Sigmoid colon (tissue), 7 donors: ENCODE measurements around the gene CABP2. TPM values are rescaled to one million over a fixed set of nuclear protein-coding genes. Genes with fewer than 3 reads are reported as not detected.

Experiments
- DNase-seq: peaks from one replicate; pipeline ENCODE4 v3.0.0-alpha.2; 2019
- H3K27ac ChIP-seq, 4 donors: fragments of 200-600 bp; sonication (generic); one replicate each; pipeline ENCODE4 v1.5.1; 2016 to 2019; ENCODE audit warnings: mild to moderate bottlenecking in 1 of 4
- H3K27me3 ChIP-seq, 3 donors: fragments of 200-600 bp; sonication (generic); one replicate each; pipeline ENCODE4 v1.5.1; 2019; ENCODE audit warnings: mild to moderate bottlenecking in 1 of 3
- H3K36me3 ChIP-seq, 4 donors: fragments of 200-600 bp; sonication (generic); one replicate each; pipeline ENCODE4 v1.5.1; 2016 to 2019
- H3K4me1 ChIP-seq, 4 donors: fragments of 200-600 bp; sonication (generic); one replicate each; pipeline ENCODE4 v1.5.1; 2017 to 2019
- H3K4me3 ChIP-seq, 4 donors: fragments of 200-600 bp; sonication (generic); one replicate each; pipeline ENCODE4 v1.5.1; 2017 to 2019; ENCODE audit warnings: mild to moderate bottlenecking in 2 of 4, moderate library complexity in 1 of 4
- H3K9me3 ChIP-seq, 4 donors: fragments of 200-600 bp in 3 of 4; sonication (generic) in 3 of 4; one replicate each; pipeline versions ENCODE4 v1.5.1 to v1.6.1; 2013 to 2019
- EP300 ChIP-seq, 4 donors: sonication (generic); formaldehyde crosslinking; IDR thresholded peaks; one replicate each; pipeline ENCODE4 v1.6.1; 2017; ENCODE audit warnings: antibody characterized with exemption in 4 of 4
- POLR2A ChIP-seq, 2 donors: fragments of 450-650 bp; IDR thresholded peaks; one replicate each; pipeline ENCODE4 v1.6.1; 2016; ENCODE audit warnings: antibody characterized with exemption in 2 of 2, mild to moderate bottlenecking in 2 of 2, moderate library complexity in 2 of 2
- POLR2AphosphoS5 ChIP-seq, 4 donors: sonication (generic); formaldehyde crosslinking; IDR thresholded peaks; one replicate each; pipeline ENCODE4 v1.6.1; 2017; ENCODE audit warnings: antibody characterized with exemption in 4 of 4
- WGBS, 2 donors: extraction: QIAGEN DNeasy Blood & Tissue Kit; methylation state at CpG; one replicate each; pipeline ENCODE4 v1.1.7; 2013; 5-methylcytosine and 5-hydroxymethylcytosine counted together
- intact Hi-C: fragments of 100-400 bp; cut with DNase I; formaldehyde crosslinking; loops from one replicate; pipeline ENCODE4 v1.15.1; 2023
- polyA plus RNA-seq, 3 donors: library from polyadenylated mRNA; stranded (reverse); fragments of 200-250 nt; gene quantifications; one replicate each; pipeline ENCODE4 v1.2.3, GENCODE V29; 2013
- total RNA-seq, 4 donors: library from RNA; depleted of rRNA; stranded (reverse); fragments of >200 nt; gene quantifications; one replicate each; pipeline ENCODE4 v1.1.0, GENCODE V29; 2016
- TF ChIP-seq, protein P1 (sequence below), 4 experiments: fragments of 450-650 bp in 3 of 4; fragments of 200-600 bp in 1 of 4; IDR thresholded peaks; one replicate each; pipeline ENCODE4 v1.5.1; 2016 to 2019; ENCODE audit warnings: antibody characterized with exemption in 4 of 4, mild to moderate bottlenecking in 3 of 4, moderate library complexity in 2 of 4
- donor health status: healthy with polysubstance abuse.
- donor health status: Bipolar disorder and iron deficiency.
- donor health status: healthy.

CABP2 gene
- total and polyA plus RNA-seq, 7 donors = not detected

DNA sequence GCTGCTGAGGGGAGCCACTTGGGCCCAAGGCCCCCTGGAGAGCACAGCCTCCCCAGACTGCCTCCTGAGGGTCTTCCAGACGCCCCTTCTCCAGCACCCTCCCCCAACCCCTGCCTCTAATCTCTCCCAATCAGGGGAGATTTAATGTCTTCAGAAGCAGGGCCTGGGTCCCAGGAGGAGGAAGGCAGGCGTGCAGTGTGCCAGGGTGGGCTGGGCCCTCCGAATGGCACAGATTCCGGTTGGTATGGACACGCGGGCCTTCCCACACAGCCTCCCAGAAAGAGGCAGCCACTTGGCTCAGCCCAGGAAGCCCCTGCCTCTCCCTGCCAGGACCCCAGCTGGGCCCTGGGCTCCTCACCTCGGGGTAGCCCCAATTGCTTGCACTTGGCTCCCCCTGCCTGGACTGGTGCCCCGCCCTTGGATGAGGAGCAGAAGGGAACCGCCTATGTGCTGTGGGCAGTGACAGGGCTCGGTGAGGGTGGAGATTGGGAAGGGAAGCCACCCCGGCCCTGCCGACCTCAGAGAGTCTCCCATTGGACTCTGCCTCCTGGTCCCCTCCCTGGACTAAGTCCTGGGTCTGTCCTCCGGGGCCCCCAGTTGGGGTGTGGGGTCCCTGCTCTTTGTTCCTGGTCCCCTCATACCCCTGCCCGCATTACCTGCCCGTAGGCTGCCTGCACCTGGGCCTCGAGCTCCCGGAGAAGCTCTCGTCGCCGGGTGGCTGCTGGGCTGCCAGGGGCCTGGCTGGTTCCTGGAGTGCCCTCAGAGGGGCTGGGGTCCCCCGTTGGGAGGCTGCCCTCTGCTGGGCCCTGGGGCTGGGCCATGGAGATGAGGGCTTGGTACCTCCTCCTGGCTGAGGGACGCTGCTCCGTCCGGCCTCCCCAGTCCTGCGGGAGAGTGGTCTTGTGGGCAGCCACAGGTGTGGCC, 572 bp upstream of the CABP2 start:
- 59 to 80% methylated on average over 25 of the region's 25 CpGs for WGBS, 2 donors
- intact Hi-C loops = no loop called here
- DNase-seq = no peak
- Histone ChIP-seq H3K4me3 (no peak overlapping the region), H3K9me3 (no peaks in the 10 kb centered on the region), H3K4me1 (no peaks in the 10 kb centered on the region), H3K27ac (no peak overlapping the region), H3K27me3 (no peaks in the 10 kb centered on the region), H3K36me3 (no peaks in the 10 kb centered on the region)
- TF ChIP-seq, protein P1, sequence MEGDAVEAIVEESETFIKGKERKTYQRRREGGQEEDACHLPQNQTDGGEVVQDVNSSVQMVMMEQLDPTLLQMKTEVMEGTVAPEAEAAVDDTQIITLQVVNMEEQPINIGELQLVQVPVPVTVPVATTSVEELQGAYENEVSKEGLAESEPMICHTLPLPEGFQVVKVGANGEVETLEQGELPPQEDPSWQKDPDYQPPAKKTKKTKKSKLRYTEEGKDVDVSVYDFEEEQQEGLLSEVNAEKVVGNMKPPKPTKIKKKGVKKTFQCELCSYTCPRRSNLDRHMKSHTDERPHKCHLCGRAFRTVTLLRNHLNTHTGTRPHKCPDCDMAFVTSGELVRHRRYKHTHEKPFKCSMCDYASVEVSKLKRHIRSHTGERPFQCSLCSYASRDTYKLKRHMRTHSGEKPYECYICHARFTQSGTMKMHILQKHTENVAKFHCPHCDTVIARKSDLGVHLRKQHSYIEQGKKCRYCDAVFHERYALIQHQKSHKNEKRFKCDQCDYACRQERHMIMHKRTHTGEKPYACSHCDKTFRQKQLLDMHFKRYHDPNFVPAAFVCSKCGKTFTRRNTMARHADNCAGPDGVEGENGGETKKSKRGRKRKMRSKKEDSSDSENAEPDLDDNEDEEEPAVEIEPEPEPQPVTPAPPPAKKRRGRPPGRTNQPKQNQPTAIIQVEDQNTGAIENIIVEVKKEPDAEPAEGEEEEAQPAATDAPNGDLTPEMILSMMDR (IDR thresholded peaks at IDR 0.05) = no peak
- TF ChIP-seq POLR2A (IDR thresholded peaks at IDR 0.05) (no peak), POLR2AphosphoS5 (IDR thresholded peaks at IDR 0.05) (no peak), EP300 (IDR thresholded peaks at IDR 0.05) (no peak)

DNA sequence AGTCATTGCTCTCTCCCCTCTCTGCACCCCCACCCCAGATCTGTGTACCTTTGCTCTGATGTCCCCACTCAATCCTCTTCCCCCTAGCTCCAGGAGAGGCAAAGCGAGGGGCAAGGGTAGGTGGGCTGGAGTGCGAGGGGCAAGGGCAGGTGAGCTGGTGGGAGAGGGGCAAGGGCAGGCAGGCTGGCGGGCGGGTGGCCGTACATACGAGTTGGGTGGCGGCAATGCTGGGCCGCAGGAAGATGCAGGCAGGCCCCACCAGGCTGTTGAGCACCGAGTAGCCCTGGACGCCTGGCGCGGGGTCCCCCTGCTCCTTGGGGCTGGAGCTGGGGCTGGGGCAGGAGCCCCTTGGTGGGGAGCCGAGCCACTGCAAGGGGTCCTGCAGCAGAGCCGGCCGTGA, 908 bp downstream of the CABP2 start:
- 93 to 95% methylated on average over 15 of the region's 15 CpGs for WGBS, 2 donors

DNA sequence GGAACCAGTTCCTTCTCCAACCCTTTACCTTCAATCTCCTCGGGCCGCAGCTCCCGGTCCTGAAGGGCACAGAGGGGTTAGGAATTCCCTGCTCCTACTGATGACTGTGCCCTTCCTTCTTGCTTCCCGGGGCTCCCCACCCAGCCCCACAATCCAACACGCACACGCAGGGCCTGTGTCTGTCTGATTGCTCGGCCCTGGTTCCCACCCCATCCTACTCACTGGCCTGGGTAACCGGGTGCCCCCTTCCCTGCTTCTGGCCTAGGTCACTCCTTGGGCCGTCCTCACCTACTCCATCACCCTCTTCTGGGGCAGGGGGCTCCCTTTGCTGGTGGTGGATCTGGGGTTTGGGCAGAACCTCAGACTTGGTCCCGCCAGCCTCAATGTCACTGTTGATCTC, 1.3 kb downstream of the CABP2 start:
- no peaks in the 10 kb centered on the region for H3K9me3 ChIP-seq
- no peaks in the 10 kb centered on the region for H3K27me3 ChIP-seq
- no peaks in the 10 kb centered on the region for H3K4me1 ChIP-seq
- DNase-seq = no peak
- no peak overlapping the region for H3K27ac ChIP-seq
- intact Hi-C loops = no loop called here
- no peak for TF ChIP-seq POLR2AphosphoS5 (IDR thresholded peaks at IDR 0.05)
- no peak for TF ChIP-seq EP300 (IDR thresholded peaks at IDR 0.05)
- TF ChIP-seq POLR2A (IDR thresholded peaks at IDR 0.05) = no peak
- TF ChIP-seq, protein P1 (IDR thresholded peaks at IDR 0.05) = no peak
- WGBS, 2 donors = 88 to 92% methylated on average over 10 of the region's 10 CpGs
- no peak overlapping the region for H3K4me3 ChIP-seq
- no peaks in the 10 kb centered on the region for H3K36me3 ChIP-seq

More for the DNA sequence above, 908 bp downstream of the CABP2 start:
- DNase-seq = no peak
- Histone ChIP-seq H3K27me3 (no peaks in the 10 kb centered on the region), H3K4me3 (no peak overlapping the region), H3K9me3 (no peaks in the 10 kb centered on the region), H3K36me3 (no peaks in the 10 kb centered on the region), H3K27ac (no peak overlapping the region), H3K4me1 (no peaks in the 10 kb centered on the region)
- TF ChIP-seq, protein P1 (IDR thresholded peaks at IDR 0.05) = no peak
- no peak for TF ChIP-seq EP300 (IDR thresholded peaks at IDR 0.05)
- TF ChIP-seq POLR2AphosphoS5 (IDR thresholded peaks at IDR 0.05) = no peak
- TF ChIP-seq POLR2A (IDR thresholded peaks at IDR 0.05) = no peak
- intact Hi-C loops = no loop called here

DNA sequence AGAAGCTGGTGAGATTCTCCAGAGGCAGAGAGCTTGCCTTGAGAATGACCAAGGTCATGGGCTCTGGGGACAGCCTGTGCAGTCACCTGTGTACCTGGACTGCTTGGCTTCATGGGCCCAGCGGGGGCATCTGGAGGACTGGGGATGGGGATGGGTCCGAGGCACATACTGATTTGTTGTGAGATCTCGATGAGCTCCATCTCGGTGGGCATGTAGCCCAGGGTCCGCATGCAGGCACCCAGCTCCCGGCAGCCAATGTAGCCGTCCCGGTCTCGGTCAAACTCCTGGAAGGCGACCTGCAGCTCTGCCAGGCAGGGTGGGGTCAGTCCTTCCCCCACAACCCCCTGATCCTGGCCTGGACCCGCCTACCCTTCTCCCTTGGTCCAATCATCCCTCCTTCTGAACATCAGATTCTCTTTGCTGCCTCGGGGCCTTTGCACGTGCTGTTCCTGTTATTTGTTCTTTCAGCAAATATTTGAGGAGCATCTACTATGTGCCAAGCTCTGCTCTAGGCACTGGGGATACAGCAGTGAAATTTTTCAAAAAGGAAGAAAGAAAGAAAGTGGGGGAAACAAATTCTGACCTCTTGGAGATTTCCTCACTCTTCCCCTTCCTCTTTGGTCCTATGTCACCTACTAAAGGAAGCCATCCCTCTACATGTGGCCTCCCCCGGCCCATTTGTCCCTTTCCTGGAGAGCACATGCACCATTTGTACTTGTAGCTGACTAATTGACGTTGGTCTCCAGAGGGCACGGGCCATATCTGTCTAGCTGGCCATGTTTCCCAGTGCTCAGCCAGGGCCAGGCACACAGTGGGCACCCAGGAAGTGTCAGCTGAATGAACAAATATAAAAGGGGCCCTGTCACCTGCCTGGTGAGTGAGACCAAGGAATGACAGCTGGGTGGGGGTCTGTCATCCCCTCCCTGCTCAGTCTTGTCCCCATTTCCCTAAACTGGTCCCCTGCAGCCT, 2.1 kb downstream of the CABP2 start:
- TF ChIP-seq, protein P1 (IDR thresholded peaks at IDR 0.05) = no peak
- TF ChIP-seq POLR2A (IDR thresholded peaks at IDR 0.05) = no peak
- TF ChIP-seq EP300 (IDR thresholded peaks at IDR 0.05) = no peak
- no peak for TF ChIP-seq POLR2AphosphoS5 (IDR thresholded peaks at IDR 0.05)
- no peaks in the 10 kb centered on the region for H3K9me3 ChIP-seq
- no peaks in the 10 kb centered on the region for H3K36me3 ChIP-seq
- H3K4me1 ChIP-seq = no peaks in the 10 kb centered on the region
- H3K27me3 ChIP-seq = no peaks in the 10 kb centered on the region
- WGBS, 2 donors = 91 to 93% methylated on average over 16 of the region's 16 CpGs
- DNase-seq = no peak
- H3K4me3 ChIP-seq = no peak overlapping the region
- H3K27ac ChIP-seq = no peak overlapping the region
- intact Hi-C loops = no loop called here
